IPS-20b (cell line): ENCODE results near the gene MARK4.
"Not testable (repeated sequence)": the region's sequence is repeated elsewhere in the genome, so short reads cannot be mapped to it uniquely, and the experiment has no call there.

Experiments used
- H3K27ac ChIP-seq: one replicate; pipeline ENCODE4 v1.5.1; 2013; ENCODE audit warnings: low read length
- H3K27me3 ChIP-seq: 2 replicates; pipeline ENCODE4 v1.6.1; 2013; ENCODE audit warnings: mild to moderate bottlenecking, low read length, inconsistent platforms; ENCODE audit not compliant: insufficient read depth
- H3K36me3 ChIP-seq: 2 replicates; pipeline ENCODE4 v1.6.1; 2013; ENCODE audit warnings: low read depth, mild to moderate bottlenecking, inconsistent platforms, low read length, moderate library complexity; ENCODE audit not compliant: insufficient read depth
- H3K4me1 ChIP-seq: 2 replicates; pipeline ENCODE4 v1.6.1; 2013; ENCODE audit warnings: mild to moderate bottlenecking, control low read depth, inconsistent platforms, low read length, moderate library complexity; ENCODE audit not compliant: insufficient read depth
- H3K4me3 ChIP-seq: 2 replicates; pipeline ENCODE4 v1.5.1; 2013; ENCODE audit warnings: mild to moderate bottlenecking, low read length, inconsistent platforms
- H3K9ac ChIP-seq: 2 replicates; pipeline ENCODE4 v1.6.1; 2013; ENCODE audit warnings: low read depth, mild to moderate bottlenecking, inconsistent platforms, low read length, moderate library complexity
- H3K9me3 ChIP-seq: 2 replicates; pipeline ENCODE4 v1.6.1; 2013; ENCODE audit warnings: mild to moderate bottlenecking, low read depth, low read length, inconsistent platforms; ENCODE audit not compliant: insufficient read depth

The MARK4 gene

DNA sequence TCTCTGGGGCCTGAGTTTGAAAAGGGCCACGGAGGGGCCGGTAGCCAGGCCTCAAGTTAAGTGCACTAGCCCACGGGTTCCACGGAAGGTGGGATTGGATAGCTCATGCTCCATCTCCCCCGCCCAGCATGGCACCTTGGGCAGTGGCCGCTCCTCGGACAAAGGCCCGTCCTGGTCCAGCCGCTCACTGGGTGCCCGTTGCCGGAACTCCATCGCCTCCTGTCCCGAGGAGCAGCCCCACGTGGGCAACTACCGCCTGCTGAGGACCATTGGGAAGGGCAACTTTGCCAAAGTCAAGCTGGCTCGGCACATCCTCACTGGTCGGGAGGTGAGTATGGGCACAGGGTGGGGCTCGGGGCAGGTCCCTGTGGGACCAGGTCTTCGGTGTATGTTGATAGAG lies 7.8 kb downstream of the MARK4 start:
- Histone ChIP-seq H3K27ac (no peak overlapping the region), H3K9me3 (no peaks in the 10 kb centered on the region), H3K4me1 (no peaks in the 10 kb centered on the region), H3K36me3 (no peaks in the 10 kb centered on the region), H3K9ac (no peak overlapping the region), H3K27me3 (no peaks in the 10 kb centered on the region), H3K4me3 (no peak overlapping the region)

DNA sequence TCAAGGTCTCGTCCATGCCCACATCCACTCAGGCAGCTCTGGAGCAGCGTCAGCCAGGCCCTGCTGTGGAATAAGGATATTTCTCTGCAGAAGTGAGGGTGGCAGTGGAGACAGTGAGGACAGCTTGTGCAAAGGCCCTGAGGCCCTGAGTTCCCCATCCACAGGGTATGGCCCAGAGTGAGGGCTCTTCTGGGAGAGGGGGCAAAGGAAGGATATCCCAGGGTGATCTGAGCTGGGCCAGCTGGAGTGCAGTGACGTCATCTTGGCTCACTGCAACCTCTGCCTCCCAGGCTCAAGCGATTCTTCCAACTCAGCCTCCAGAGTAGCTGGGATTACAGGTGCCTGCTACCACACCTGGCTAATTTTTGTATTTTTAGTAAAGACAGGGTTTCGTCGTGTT lies 11.5 kb downstream of the MARK4 start:
- Histone ChIP-seq H3K9ac (no peak overlapping the region), H3K27me3 (no peaks in the 10 kb centered on the region), H3K36me3 (0 out of 2 replicates have a peak, but pooled peaks cover 3% of the 10 kb centered on the region), H3K4me3 (no peak overlapping the region), H3K9me3 (no peaks in the 10 kb centered on the region), H3K27ac (no peak overlapping the region), H3K4me1 (no peaks in the 10 kb centered on the region)

- Histone ChIP-seq H3K36me3 (0 out of 2 replicates have a peak, but pooled peaks cover 3% of the 10 kb centered on the region), H3K4me3 (no peak overlapping the region), H3K9ac (no peak overlapping the region), H3K4me1 (no peaks in the 10 kb centered on the region), H3K27me3 (no peaks in the 10 kb centered on the region), H3K27ac (no peak overlapping the region), H3K9me3 (no peaks in the 10 kb centered on the region)
Observed at GRCh38 chr19:45263013-45263412, 11.9 kb downstream of the MARK4 start.

- Histone ChIP-seq H3K4me3 (no peak overlapping the region), H3K9ac (no peak overlapping the region), H3K36me3 (0 out of 2 replicates have a peak, but pooled peaks cover 3% of the 10 kb centered on the region), H3K27me3 (no peaks in the 10 kb centered on the region), H3K4me1 (no peaks in the 10 kb centered on the region), H3K9me3 (no peaks in the 10 kb centered on the region), H3K27ac (no peak overlapping the region)
Observed at GRCh38 chr19:45264781-45265317, 13.8 kb downstream of the MARK4 start.

- H3K4me3 ChIP-seq, result no peak overlapping the region
- no peaks in the 10 kb centered on the region for H3K9me3 ChIP-seq
- H3K27me3 ChIP-seq, result no peaks in the 10 kb centered on the region
- H3K4me1 ChIP-seq, result no peaks in the 10 kb centered on the region
- no peak overlapping the region for H3K27ac ChIP-seq
- no peak overlapping the region for H3K9ac ChIP-seq
- H3K36me3 ChIP-seq, result 0 out of 2 replicates have a peak, but pooled peaks cover 3% of the 10 kb centered on the region
Observed at GRCh38 chr19:45265375-45265774, 14.3 kb downstream of the MARK4 start.

DNA sequence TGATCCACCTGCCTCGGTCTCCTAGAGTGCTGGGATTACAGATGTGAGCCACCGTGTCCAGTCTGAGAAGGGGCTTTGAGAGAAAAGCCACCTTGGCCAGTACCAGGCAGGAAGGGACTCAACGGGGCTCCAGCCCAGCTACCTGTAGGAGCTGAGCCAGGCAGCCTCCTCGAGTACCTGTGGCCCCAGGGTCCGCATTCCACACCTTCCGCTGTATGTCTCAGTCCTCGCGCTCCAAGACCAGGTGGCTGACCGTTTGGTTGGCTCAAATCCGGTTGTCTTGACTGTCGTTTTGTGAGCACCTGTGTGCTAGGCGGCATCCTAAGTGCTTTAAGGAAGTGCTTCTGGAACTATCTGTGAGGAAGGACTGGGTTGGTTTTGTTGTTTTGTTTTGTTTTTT lies 16.2 kb downstream of the MARK4 start:
- Histone ChIP-seq H3K27me3 (no peaks in the 10 kb centered on the region), H3K9me3 (no peaks in the 10 kb centered on the region), H3K4me1 (no peaks in the 10 kb centered on the region), H3K27ac (no peak overlapping the region), H3K9ac (no peak overlapping the region), H3K36me3 (peaks cover 16% of the 10 kb centered on the region; the same call in 1 of the 2 replicates), H3K4me3 (no peak overlapping the region)

GRCh38 chr19:45269939-45270338 lies 18.9 kb downstream of the MARK4 start:
- H3K4me3 ChIP-seq, H3K4me1 ChIP-seq, H3K9me3 ChIP-seq, H3K27me3 ChIP-seq, H3K27ac ChIP-seq, H3K9ac ChIP-seq: not testable (repeated sequence)
- H3K36me3 ChIP-seq, result peaks cover 27% of the 10 kb centered on the region

- H3K4me1 ChIP-seq, result no peaks in the 10 kb centered on the region
- H3K9ac ChIP-seq, result no peak overlapping the region
- H3K27me3 ChIP-seq, result no peaks in the 10 kb centered on the region
- H3K27ac ChIP-seq, result no peak overlapping the region
- peaks cover 35% of the 10 kb centered on the region for H3K36me3 ChIP-seq
- H3K4me3 ChIP-seq, result no peak overlapping the region
- no peaks in the 10 kb centered on the region for H3K9me3 ChIP-seq
Observed at GRCh38 chr19:45271098-45271734, 20.1 kb downstream of the MARK4 start.

DNA sequence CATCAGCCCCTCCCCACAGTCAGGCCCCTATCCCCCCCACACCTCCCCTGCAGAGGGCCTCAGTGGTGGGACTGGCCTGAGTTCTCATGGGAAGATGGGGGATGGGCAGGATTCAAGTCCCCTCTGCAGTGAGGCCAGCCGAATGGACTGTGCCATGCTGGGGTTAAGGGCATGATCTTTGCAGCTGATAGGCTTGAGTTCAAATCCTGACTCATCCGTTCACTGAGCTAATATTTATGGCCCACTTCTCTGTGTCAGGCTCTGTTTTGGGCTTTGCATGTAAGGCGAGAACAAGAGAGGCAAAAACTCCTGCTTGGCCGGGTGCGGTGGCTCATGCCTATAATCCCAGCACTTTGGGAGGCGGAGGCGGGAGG lies 20.7 kb downstream of the MARK4 start:
- Histone ChIP-seq H3K36me3 (peaks cover 32% of the 10 kb centered on the region), H3K4me1 (no peaks in the 10 kb centered on the region), H3K9me3 (no peaks in the 10 kb centered on the region), H3K27me3 (no peaks in the 10 kb centered on the region), H3K27ac (no peak overlapping the region), H3K9ac (no peak overlapping the region), H3K4me3 (no peak overlapping the region)

DNA sequence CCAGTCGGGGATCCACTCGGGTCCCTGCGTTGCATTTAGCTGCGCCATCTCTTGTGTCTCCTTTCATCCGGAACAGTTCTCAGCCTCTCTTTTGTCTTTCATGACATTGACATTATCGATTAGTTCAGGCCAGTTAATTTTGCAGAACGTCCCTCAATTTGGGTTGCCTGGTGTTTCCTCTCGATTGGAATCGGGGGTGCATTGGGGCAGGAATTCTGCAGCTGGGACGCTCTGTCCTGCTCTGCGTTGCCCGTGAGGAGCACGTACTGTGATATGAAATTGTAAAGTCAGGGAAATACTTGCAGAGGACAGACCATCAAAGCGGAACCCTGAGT lies 22.4 kb downstream of the MARK4 start:
- Histone ChIP-seq H3K36me3 (peaks cover 32% of the 10 kb centered on the region), H3K4me1 (no peaks in the 10 kb centered on the region), H3K9ac (no peak overlapping the region), H3K4me3 (no peak overlapping the region), H3K9me3 (no peaks in the 10 kb centered on the region), H3K27me3 (no peaks in the 10 kb centered on the region), H3K27ac (no peak overlapping the region)

DNA sequence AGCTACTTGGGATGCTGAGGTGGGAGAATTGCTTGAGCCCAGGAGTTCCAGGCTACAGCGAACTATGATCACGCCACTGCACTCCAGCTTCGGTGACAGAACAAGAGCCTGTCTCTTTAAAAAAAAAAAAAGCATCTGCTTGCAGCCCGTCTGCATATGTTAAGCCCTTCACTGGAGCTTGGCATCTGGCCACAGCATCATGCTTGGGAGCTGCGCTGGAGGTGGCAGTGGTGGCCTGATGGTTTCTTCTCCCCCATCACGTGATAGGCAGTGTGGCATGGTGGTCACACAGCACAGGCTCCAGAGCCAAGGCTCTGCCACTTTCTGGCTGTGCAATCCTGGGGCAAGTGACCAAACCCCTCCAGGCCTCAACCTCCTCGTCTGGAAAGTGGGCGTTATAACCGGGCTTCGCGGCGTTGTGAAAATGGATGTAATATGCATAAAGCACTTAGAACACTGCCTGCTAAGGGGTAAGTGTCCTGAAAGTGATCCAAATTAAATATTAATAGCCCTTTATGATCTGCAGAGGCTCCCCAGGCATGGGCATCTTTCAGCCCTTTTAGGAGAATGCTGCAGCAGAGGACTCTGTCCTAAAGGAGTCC lies 24.4 kb downstream of the MARK4 start:
- no peak overlapping the region for H3K9ac ChIP-seq
- H3K36me3 ChIP-seq, result peaks cover 45% of the 10 kb centered on the region
- H3K27ac ChIP-seq, result no peak overlapping the region

DNA sequence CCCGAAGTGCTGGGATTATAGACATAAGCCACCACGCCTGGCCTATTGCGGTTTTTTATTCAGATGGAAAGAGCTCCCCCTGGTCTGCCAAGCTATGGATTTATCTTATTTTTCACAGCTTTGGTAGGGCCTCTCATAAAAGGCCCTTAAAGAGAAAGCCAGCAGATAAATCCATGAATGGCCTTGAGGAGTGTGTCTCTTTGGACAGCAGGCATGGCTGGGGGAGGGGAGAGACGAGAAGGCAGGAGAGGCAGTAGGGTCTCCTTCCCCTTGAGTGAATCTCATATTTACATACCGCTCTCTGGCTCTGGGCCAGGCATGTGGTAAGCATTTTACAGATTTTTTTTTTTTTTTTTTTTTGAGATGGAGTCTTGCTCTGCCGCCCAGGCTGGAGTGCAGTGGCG lies 25.2 kb downstream of the MARK4 start:
- H3K27me3 ChIP-seq, result no peaks in the 10 kb centered on the region
- H3K27ac ChIP-seq, result no peak overlapping the region
- peaks cover 49% of the 10 kb centered on the region for H3K36me3 ChIP-seq
- no peak overlapping the region for H3K9ac ChIP-seq
- no peaks in the 10 kb centered on the region for H3K9me3 ChIP-seq
- no peak overlapping the region for H3K4me3 ChIP-seq
- H3K4me1 ChIP-seq, result no peaks in the 10 kb centered on the region

More for the DNA sequence above, 24.4 kb downstream of the MARK4 start:
- Histone ChIP-seq H3K4me3 (no peak overlapping the region), H3K4me1 (no peaks in the 10 kb centered on the region), H3K9me3 (no peaks in the 10 kb centered on the region), H3K27me3 (no peaks in the 10 kb centered on the region)
